NCI-H748 (cell line): ENCODE data around the gene ANKRD28.
A peak's percentile ranks its signal among the peaks of the same experiment; 100 is the strongest.
"Not testable (repeated sequence)": the region's sequence is repeated elsewhere in the genome, so short reads cannot be mapped to it uniquely, and the experiment has no call there.

Source experiments
- DNase-seq: peaks from one replicate; lab custom pipeline; 2025; ENCODE audit not compliant: unreplicated experiment; lab: John Stamatoyannopoulos, UW

The ANKRD28 gene

GRCh38 chr3:15778332-15778858, 19.4 kb downstream of the ANKRD28 start:
- no peak for DNase-seq

- not testable (repeated sequence) for DNase-seq
Measured at GRCh38 chr3:15774931-15775560, 22.7 kb downstream of the ANKRD28 start.

DNA sequence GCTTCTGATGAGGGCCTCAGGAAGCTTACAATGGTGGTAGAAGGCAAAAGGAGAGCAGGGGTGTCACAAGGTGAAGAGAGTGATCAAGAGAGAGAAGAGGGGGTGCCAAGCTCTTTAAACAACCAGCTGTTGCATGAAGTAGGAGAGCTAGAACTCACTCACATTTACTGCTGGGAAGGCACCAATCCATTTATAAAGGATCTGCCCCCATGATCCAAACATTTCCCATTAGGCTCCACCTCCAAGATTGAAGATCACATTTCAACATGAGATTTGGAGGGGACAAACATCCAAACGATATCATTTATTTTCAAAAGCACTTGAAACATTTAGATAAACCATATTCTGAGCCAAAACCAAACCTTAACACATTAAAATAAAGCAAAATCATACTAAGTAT, 26.3 kb downstream of the ANKRD28 start:
- DNase-seq, result no peak

DNA sequence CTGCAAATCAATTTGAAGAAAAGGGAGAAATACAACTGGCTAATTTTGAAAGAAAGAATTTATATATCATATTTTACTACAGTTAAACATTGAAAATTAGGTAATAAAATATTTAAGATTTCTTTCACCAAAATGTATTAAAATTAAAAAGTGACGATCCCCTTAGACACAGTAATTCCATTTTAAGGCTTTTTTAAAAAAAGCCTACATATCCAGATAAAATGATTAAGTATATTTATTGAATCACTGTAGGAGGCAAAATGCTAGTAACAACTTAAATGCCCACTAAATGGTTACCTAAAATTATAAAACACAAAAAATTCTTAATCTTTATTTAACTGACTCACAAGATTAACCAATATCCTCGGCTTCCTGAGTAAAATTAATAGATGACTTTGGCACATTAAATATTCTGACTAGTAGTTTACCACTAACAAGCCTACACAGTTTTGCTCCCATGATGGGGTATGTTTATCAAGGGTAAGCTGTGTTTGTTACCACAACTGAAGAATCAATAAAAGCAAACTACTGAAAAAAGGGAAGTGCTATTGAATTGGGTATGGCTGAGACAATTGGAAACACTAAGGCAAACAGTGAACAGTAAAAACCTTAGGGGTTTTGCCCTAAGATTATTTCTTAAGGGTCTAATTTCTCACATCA, 28.4 kb downstream of the ANKRD28 start:
- no peak for DNase-seq

DNA sequence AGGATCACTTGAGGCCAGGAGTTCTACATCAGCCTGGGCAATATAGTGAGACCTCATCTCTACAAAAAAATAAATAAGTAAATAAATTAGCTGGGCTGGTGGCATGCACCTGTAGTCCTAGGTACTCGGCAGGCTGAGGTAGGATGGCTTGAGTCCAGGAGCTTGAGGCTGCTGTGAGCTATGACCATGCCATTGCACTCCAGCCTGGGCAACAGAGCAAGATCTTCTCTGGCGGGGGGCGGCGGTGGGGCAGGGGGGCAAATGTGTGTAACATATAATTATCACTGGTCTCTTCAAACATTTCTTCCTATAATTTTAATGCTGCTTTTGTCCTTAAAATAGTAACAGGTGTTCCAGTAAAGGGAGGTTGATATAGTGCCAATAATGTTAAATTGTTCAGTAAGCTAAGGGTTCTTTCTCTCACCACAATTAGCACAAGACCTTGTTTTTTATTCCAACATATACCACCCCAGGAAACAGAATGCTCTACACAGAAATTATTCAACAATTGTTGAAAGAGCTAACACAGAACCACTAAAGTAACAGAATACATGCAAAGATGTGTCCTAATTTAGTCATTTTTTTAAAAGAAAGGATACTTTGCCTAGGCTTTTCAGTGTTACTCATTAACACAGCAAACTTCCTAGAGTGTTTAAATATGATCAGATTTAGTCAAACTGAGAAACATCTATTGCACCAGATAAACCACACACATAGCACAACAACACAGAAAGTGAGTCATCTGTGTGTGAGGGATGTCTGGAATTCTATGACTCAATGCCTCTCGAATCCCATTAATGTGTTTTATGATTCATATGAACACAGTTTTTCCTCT, 29.1 kb downstream of the ANKRD28 start:
- peak; percentile 45 for DNase-seq

- no peak for DNase-seq
Measured at GRCh38 chr3:15766406-15766805, 31.4 kb downstream of the ANKRD28 start.

DNA sequence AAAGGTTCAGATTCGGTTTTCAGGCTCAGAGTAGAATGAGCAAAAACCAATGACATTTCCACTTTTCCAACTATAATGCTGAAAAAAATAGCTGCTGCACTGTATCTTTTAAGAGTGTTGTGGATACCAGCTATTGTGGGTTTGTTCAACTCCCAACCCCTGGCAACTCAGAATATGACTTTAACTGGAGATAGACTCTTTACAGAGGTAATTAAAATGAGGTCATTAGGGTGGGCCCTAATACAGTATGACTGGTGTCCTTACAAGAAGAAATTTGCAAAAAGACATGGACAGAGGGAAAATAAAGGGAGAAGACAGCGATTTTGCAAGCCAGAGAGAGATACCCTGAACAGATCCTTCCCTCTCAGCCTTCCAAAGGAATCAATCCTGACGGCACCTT, 39.5 kb downstream of the ANKRD28 start:
- DNase-seq, result no peak

DNA sequence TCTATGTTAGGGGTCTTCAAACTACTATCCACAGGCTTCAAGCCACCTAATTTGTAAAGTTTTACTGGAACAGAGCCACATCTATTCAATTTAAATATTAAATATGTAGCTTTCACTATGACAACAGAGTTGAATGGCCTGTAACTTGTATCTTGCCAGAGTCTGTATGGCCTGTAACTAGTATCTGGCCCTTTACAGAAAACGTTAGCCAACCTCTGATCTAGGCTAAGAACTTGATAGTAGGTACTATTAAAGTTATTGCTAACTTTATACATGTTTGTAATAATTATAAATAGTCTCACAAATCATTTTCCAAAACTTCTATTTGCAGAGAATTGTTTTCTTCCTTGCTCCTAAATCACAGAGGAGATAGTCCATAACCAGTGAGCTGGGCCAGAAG, 40.0 kb downstream of the ANKRD28 start:
- DNase-seq, result no peak

GRCh38 chr3:15756505-15756904, 41.3 kb downstream of the ANKRD28 start:
- DNase-seq, result no peak

- no peak for DNase-seq
Measured at GRCh38 chr3:15755780-15756179, 42.0 kb downstream of the ANKRD28 start.

GRCh38 chr3:15755181-15755580, 42.6 kb downstream of the ANKRD28 start:
- no peak for DNase-seq

GRCh38 chr3:15754047-15754446, 43.7 kb downstream of the ANKRD28 start:
- no peak for DNase-seq

DNA sequence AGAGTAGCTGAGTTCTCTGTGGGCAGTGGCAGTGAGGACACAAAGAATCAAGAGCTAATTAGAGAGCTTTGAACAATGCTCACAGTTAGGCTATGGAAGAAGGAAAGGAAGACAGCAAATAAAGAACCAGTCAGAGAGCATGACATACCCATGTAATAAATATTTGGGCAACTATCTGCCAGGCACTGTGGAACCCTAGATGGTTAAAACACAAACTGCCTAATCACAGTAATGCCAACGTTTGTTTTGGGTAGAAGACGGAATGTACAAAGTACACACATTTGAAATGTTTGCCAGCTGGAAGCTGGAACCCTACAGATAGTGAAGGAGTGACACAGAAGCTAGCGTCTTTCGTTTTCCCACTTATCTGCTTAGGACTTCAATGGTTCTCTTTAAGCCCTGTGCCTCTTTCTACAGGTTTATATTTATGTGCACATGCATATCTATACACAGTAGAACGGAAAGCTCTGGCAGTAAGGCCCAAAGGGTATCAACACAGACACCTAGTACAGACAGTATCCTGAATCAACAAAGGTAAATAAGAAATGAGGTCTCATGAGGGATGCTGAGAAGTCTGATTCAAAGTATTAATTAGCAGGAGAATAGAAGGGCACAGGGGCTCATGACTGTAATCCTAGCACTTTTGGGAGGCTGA, 44.6 kb downstream of the ANKRD28 start:
- no peak for DNase-seq

DNA sequence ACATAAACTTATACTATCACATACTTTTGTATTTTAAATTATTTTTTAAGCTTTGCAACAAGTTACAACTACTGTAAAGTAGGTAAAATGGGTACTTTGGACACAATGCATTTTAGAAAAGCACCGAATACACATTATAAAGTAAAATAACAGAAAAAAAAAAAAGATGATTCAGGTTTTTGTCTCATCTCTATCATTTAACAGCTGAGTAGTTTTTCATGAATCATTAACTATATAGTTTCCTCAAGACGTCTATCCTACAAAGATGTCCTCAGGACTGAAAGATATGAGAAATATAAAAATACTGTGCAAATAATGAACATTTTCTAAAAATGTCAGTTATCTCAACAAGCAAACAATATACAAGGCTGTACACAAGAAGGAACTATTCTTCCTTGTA, 46.9 kb downstream of the ANKRD28 start:
- DNase-seq, result no peak

- no peak for DNase-seq
Measured at GRCh38 chr3:15750143-15750542, 47.6 kb downstream of the ANKRD28 start.

DNA sequence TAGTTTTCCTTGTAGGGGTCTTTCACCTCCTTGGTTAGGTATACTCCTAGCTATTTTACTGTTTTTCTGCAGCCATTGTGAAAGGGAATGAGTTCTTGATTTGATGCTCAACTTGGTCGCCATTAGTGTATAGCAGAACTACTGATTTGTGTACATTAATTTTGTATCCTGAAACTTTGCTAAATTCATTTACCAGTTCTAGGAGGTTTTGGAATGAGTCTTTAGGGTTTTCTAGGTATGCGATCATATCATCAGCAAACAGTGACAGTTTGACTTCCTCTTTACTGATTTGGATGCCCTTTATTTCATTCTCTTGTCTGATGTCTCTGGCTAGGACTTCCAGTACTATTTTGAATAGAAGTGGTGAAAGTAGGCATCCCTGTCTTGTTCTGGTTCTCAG, 51.9 kb downstream of the ANKRD28 start:
- not testable (repeated sequence) for DNase-seq

GRCh38 chr3:15744176-15744575, 53.6 kb downstream of the ANKRD28 start:
- no peak for DNase-seq

DNA sequence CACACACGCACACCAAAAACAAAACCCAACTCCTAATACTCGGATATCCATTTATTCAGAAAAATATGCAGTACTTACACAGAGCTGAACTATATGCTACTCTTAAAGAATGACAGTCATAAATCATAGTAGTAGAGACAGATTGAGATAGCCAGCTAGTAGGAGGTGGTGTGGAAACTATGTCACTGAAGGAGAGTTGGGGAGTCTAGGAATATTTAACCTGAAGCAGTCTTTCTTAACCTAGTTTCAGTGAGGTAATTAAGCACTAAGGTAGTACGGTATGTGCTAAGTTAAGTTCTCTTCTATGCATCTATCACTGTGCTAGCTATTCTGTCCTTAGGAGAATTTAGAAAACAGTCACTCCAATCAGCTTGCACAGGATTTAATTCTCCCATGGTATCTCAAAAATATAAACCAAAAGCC, 54.2 kb downstream of the ANKRD28 start:
- no peak for DNase-seq

DNA sequence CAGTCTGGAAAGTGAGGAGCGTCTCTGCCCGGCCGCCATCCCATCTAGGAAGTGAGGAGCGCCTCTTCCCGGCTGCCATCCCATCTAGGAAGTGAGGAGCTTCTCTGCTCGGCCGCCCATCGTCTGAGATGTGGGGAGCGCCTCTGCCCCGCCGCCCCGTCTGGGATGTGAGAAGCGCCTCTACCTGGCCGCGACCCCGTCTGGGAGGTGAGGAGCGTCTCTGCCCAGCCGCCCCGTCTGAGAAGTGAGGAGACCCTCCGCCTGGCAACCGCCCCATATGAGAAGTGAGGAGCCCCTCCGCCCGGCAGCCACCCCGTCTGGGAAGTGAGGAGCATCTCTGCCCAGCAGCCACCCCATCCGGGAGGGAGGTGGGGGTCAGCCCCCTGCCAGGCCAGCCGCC, 55.5 kb downstream of the ANKRD28 start:
- DNase-seq, result not testable (repeated sequence)

DNA sequence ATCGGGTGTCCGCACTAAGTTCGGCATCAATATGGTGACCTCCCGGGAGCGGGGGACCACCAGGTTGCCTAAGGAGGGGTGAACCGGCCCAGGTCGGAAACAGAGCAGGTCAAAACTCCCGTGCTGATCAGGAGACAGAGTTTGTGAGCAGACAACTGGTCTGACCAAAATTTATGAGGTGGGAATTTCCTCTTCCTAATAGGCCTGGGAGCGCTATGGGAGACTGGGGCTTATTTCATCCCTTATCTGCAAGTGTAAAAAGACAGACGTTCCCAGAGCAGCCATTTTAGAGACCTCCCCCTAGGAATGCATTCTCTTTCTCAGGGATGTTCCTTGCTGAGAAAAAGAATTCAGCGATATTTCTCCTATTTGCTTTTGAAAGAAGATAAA, 59.2 kb downstream of the ANKRD28 start:
- DNase-seq, result not testable (repeated sequence)

DNA sequence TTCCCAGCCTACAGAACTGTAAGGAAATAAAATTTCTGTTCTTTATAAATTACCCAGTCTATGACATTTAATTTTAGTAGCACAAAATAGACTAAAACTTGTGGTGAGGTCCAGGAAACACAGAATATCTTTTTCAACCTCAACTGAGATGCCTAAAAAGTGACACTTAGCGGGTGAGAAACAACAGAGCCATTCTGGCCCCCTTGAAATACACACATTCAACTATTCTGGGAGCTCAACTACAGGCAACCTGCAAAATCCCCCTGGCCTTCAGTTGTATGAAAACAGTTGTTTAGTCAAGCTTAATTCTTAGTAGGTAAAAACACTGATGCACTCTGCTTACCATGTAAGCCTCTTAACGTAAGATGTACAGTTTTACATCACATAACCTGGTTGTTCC, 66.8 kb downstream of the ANKRD28 start:
- DNase-seq, result no peak
